Middle frontal gyrus (tissue), 1 donor: ENCODE data around the gene UBIAD1.
"Not testable (repeated sequence)": the region's sequence is repeated elsewhere in the genome, so short reads cannot be mapped to it uniquely, and the experiment has no call there.

Source experiments
- DNase-seq: peaks from one replicate; pipeline ENCODE4 v3.0.0-alpha.2; 2015; ENCODE audit warnings: low spot score; ENCODE audit errors: extremely low spot score

Gene UBIAD1

GRCh38 chr1:11272832-11273594 is at the start of gene UBIAD1:
Gene UBIAD1, plus strand, starts transcription at chr1:11273198. Its CDS starts 334 bp downstream, at chr1:11273532.
- DNase-seq = peak; percentile 37

- DNase-seq = no peak
Measured at GRCh38 chr1:11227106-11228077, 45.6 kb upstream of the UBIAD1 start.

- DNase-seq = no peak
Measured at GRCh38 chr1:11229203-11229602, 43.8 kb upstream of the UBIAD1 start.

GRCh38 chr1:11233208-11233607 is 39.8 kb upstream of the UBIAD1 start:
- DNase-seq = no peak

GRCh38 chr1:11237356-11237755 is 35.6 kb upstream of the UBIAD1 start:
- DNase-seq = no peak

- no peak for DNase-seq
Measured at GRCh38 chr1:11238311-11238710, 34.7 kb upstream of the UBIAD1 start.

GRCh38 chr1:11245248-11245647 is 27.8 kb upstream of the UBIAD1 start:
- no peak for DNase-seq

- no peak for DNase-seq
Measured at GRCh38 chr1:11245904-11246719, 26.9 kb upstream of the UBIAD1 start.

- DNase-seq = no peak
Measured at GRCh38 chr1:11248169-11248568, 24.8 kb upstream of the UBIAD1 start.

GRCh38 chr1:11252538-11252937 is 20.5 kb upstream of the UBIAD1 start:
- DNase-seq = no peak

- DNase-seq = no peak
Measured at GRCh38 chr1:11253226-11253625, 19.8 kb upstream of the UBIAD1 start.

GRCh38 chr1:11256299-11256698 is 16.7 kb upstream of the UBIAD1 start:
- no peak for DNase-seq

- DNase-seq = peak; percentile 100
Measured at GRCh38 chr1:11262171-11263049, 10.6 kb upstream of the UBIAD1 start, which contains the start of gene MTOR. Gene MTOR, minus strand, starts transcription at chr1:11262551. Its CDS starts 3,142 bp downstream, at chr1:11259409.

- DNase-seq = no peak
Measured at GRCh38 chr1:11266268-11267074, 6.5 kb upstream of the UBIAD1 start.

- DNase-seq = not testable (repeated sequence)
Measured at GRCh38 chr1:11267350-11268337, 5.4 kb upstream of the UBIAD1 start.

GRCh38 chr1:11272544-11272831 is 510 bp upstream of the UBIAD1 start:
- DNase-seq = no peak

- DNase-seq = no peak
Measured at GRCh38 chr1:11273595-11274234, 717 bp downstream of the UBIAD1 start.

- DNase-seq = no peak
Measured at GRCh38 chr1:11279152-11279551, 6.2 kb downstream of the UBIAD1 start.
